Measurements from ENCODE around the gene PBX3. TPM values are rescaled to one million over a fixed set of nuclear protein-coding genes. Genes with fewer than 3 reads are reported as not detected.

Gene PBX3
- total RNA-seq, 1 experiment from 2014 or later: 46.0 TPM

DNA sequence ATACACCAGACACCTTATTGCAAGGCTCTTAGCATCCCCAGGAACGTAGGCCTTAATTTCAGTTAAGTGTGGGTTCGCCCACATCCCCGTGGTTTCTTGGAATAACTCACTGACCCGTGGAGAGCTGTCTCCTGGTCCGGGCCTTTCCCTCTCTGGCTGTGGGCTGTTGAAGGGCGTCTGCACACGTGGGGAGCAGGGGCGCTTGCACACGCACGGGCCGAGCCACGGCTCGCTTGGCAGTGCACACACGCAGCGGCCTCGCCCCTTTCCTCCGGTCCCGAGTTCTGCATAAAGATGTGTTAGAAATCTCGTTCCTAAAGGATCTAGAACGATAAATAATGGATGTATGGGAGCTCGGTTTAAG lies 141.9 kb downstream of the PBX3 start:
- no peaks in the 10 kb centered on the region for H3K9me3 ChIP-seq (ENCODE audit: control insufficient read depth, low read depth, low read length)
- DNase-seq: no peak
- H3T11ph ChIP-seq (ENCODE audit: low read length): no peak overlapping the region
- H3K23me2 ChIP-seq (ENCODE audit: insufficient read length, low read depth, low read length, poor library complexity, severe bottlenecking): peaks cover 6% of the 10 kb centered on the region
- H4K5ac ChIP-seq (ENCODE audit: insufficient read length, low read depth, low read length): no peak overlapping the region
- Mint-ChIP-seq H3K9me3 (no peaks in the 10 kb centered on the region), H3K4me1 (peaks cover 77 to 80% of the 10 kb centered on the region in 2 experiments), H3K27me3 (ENCODE audit: low read depth) (no peaks in the 10 kb centered on the region), H3K36me3 (ENCODE audit: insufficient read depth in 1 of 3, low read depth in 3 of 3) (no peaks in the 10 kb centered on the region), H3K4me3 (peak overlapping the region; percentile 68 to 86), H3K27ac (peak overlapping the region; percentile 24 to 84 (median 82); a peak in 5 of 7 replicates)
- no peaks in the 10 kb centered on the region for H3K27me3 ChIP-seq (ENCODE audit: insufficient read depth, low read length)
- H3K56ac ChIP-seq (ENCODE audit: insufficient read length, low read depth, low read length): no peak overlapping the region
- H2BK15ac ChIP-seq (ENCODE audit: low read depth, low read length): no peak overlapping the region
- no peak overlapping the region for H3K27ac ChIP-seq (ENCODE audit: insufficient read length, low read depth, low read length)
- no peak overlapping the region for H2BK120ac ChIP-seq (ENCODE audit: low read depth, low read length, poor library complexity, severe bottlenecking)
- H2BK12ac ChIP-seq (ENCODE audit: insufficient read length, low read depth, low read length): no peak overlapping the region
- H3K18ac ChIP-seq (ENCODE audit: insufficient read length, low read depth, low read length): no peak overlapping the region
- no peak overlapping the region for H3K4ac ChIP-seq (ENCODE audit: low read depth, low read length)
- no peak overlapping the region for H3K23ac ChIP-seq (ENCODE audit: insufficient read length, low read depth, low read length)
- H4K20me1 ChIP-seq (ENCODE audit: control insufficient read depth, insufficient read depth, insufficient read length): no peaks in the 10 kb centered on the region
- no CpG with 5 or more reads among the region's 21 CpGs for WGBS (ENCODE audit: extremely low coverage, insufficient read length, low lambda C conversion rate)
- no peak overlapping the region for H2BK5ac ChIP-seq (ENCODE audit: insufficient read length, low read length)
- no peaks in the 10 kb centered on the region; the same call in 1 of the 2 replicates for H3K79me2 ChIP-seq (ENCODE audit: insufficient read depth, low read length)
- TF ChIP-seq, protein P1, sequence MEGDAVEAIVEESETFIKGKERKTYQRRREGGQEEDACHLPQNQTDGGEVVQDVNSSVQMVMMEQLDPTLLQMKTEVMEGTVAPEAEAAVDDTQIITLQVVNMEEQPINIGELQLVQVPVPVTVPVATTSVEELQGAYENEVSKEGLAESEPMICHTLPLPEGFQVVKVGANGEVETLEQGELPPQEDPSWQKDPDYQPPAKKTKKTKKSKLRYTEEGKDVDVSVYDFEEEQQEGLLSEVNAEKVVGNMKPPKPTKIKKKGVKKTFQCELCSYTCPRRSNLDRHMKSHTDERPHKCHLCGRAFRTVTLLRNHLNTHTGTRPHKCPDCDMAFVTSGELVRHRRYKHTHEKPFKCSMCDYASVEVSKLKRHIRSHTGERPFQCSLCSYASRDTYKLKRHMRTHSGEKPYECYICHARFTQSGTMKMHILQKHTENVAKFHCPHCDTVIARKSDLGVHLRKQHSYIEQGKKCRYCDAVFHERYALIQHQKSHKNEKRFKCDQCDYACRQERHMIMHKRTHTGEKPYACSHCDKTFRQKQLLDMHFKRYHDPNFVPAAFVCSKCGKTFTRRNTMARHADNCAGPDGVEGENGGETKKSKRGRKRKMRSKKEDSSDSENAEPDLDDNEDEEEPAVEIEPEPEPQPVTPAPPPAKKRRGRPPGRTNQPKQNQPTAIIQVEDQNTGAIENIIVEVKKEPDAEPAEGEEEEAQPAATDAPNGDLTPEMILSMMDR (conservative IDR thresholded peaks at IDR 0.05): no peak
- peak overlapping the region; percentile 95 for H3K4me2 ChIP-seq (ENCODE audit: insufficient read depth, insufficient read length, low read length)
- H3K4me1 ChIP-seq (ENCODE audit: insufficient read depth, low read length): peaks cover 2% of the 10 kb centered on the region; the same call in 1 of the 2 replicates
- H4K91ac ChIP-seq (ENCODE audit: insufficient read length, low read depth, low read length): no peak overlapping the region
- no peaks in the 10 kb centered on the region for H3K79me1 ChIP-seq (ENCODE audit: insufficient read depth, low read depth, low read length, poor library complexity, severe bottlenecking)
- no peak overlapping the region for H2AFZ ChIP-seq (ENCODE audit: low read length)
- H4K8ac ChIP-seq (replicated peaks; ENCODE audit: insufficient read length, low read depth, low read length): no peak overlapping the region
- no peak overlapping the region for H3K14ac ChIP-seq (ENCODE audit: insufficient read depth, low read length)
- H2BK20ac ChIP-seq (ENCODE audit: low read depth, low read length, poor library complexity, severe bottlenecking): no peak overlapping the region
- peak overlapping the region; percentile 42 for H3K9ac ChIP-seq (ENCODE audit: extremely low read depth, insufficient read length, low read length)
- no peak overlapping the region for H2AK5ac ChIP-seq (ENCODE audit: insufficient read length, low read length)
